Endothelial cell of umbilical vein (primary cell): ENCODE data around the gene TBC1D24. TPM values are rescaled to one million over a fixed set of nuclear protein-coding genes. Genes with fewer than 3 reads are reported as not detected.

ENCODE experiments used
- BruUV-seq: library from RNA; stranded (reverse); fragments of 400-500 nt; replicated peaks from 2 replicates; lab custom pipeline; 2021; lab: Mats Ljungman, UMichigan
- CTCF ChIA-PET: fragments of 300-600, 350-600 bp; sonication (Branson Sonifier 250); formaldehyde crosslinking; loops from one replicate; lab custom pipeline; 2021; ENCODE audit warnings: antibody characterized with exemption, inconsistent platforms; lab: Charles Lee
- POLR2A ChIA-PET: fragments of 300-600, 350-600 bp; sonication (Branson Sonifier 250); formaldehyde crosslinking; loops from one replicate; lab custom pipeline; 2021; ENCODE audit warnings: antibody characterized with exemption, inconsistent platforms; lab: Charles Lee
- DNase-seq: peaks from one replicate; pipeline ENCODE4 v3.0.0-alpha.2; 2011; ENCODE audit warnings: low read depth, low spot score
- FAIRE-seq: peaks from 2 replicates; lab custom pipeline; 2011; peaks lifted over from hg19 to GRCh38; lab: Jason Lieb, UNC
- H2AFZ ChIP-seq: 2 replicates; pipeline ENCODE4 v1.6.0; 2012; ENCODE audit warnings: low read depth, low read length, control low read depth, inconsistent platforms
- H3K27ac ChIP-seq: 2 replicates; pipeline ENCODE4 v1.5.1; 2011; ENCODE audit warnings: low read depth, mild to moderate bottlenecking, control low read depth, low read length, moderate library complexity; ENCODE audit not compliant: insufficient read depth
- H3K27me3 ChIP-seq, 2 experiments: 2 replicates each; pipeline versions ENCODE4 v1.6.0 to v1.6.1; 2011; ENCODE audit warnings: low read length in 2 of 2, mixed read lengths in 1 of 2; ENCODE audit not compliant: control insufficient read depth in 2 of 2, insufficient read depth in 2 of 2
- H3K36me3 ChIP-seq, 2 experiments: 2 replicates in 1 of 2; 3 replicates in 1 of 2; pipeline ENCODE4 v1.5.1; 2011; ENCODE audit warnings: low read length in 2 of 2, mild to moderate bottlenecking in 1 of 2, moderate library complexity in 1 of 2; ENCODE audit not compliant: control insufficient read depth in 2 of 2, insufficient read depth in 2 of 2; ENCODE audit errors: extremely low read depth in 1 of 2
- H3K4me1 ChIP-seq: 3 replicates; pipeline ENCODE4 v1.5.1; 2011; ENCODE audit warnings: mild to moderate bottlenecking, low read length; ENCODE audit not compliant: control insufficient read depth, insufficient read depth; ENCODE audit errors: extremely low read depth
- H3K4me2 ChIP-seq: 2 replicates; pipeline ENCODE4 v1.6.1; 2011; ENCODE audit warnings: low read length, control low read depth, mixed read lengths; ENCODE audit not compliant: insufficient read depth
- H3K4me3 ChIP-seq, 3 experiments: fragments of 200-600 bp in 1 of 3; sonication (generic), shearing (Covaris generic) in 1 of 3; replicated peaks in 1 of 3; 2 replicates each; pipeline ENCODE4 v1.5.1; 2011 to 2016; ENCODE audit warnings: control low read depth in 3 of 3, low read length in 3 of 3, mild to moderate bottlenecking in 2 of 3, inconsistent platforms in 1 of 3, low read depth in 1 of 3, moderate library complexity in 1 of 3; ENCODE audit not compliant: insufficient read depth in 1 of 3
- H3K79me2 ChIP-seq: 2 replicates; pipeline ENCODE4 v1.6.0; 2012; ENCODE audit warnings: low read length, inconsistent platforms; ENCODE audit not compliant: control insufficient read depth, insufficient read depth
- H3K9ac ChIP-seq: replicated peaks from 2 replicates; pipeline ENCODE3; 2011; ENCODE audit warnings: low read length, control low read depth; ENCODE audit not compliant: insufficient read depth; ENCODE audit errors: extremely low read depth
- H3K9me1 ChIP-seq: replicated peaks from 3 replicates; pipeline ENCODE4 v1.6.0; 2011; ENCODE audit warnings: mild to moderate bottlenecking, low read length; ENCODE audit not compliant: control insufficient read depth, insufficient read depth; ENCODE audit errors: extremely low read depth
- H3K9me3 ChIP-seq: replicated peaks from 2 replicates; pipeline ENCODE4 v1.5.1; 2012; ENCODE audit warnings: low read length, inconsistent platforms; ENCODE audit not compliant: control insufficient read depth, insufficient read depth
- H4K20me1 ChIP-seq: replicated peaks from 2 replicates; pipeline ENCODE3; 2011; ENCODE audit warnings: mild to moderate bottlenecking, low read length; ENCODE audit not compliant: control insufficient read depth, insufficient read depth; ENCODE audit errors: extremely low read depth
- CTCF ChIP-seq, 2 donors: IDR thresholded peaks; 1 replicate in 1 of 2; 2 replicates in 1 of 2; pipeline ENCODE4 v1.5.1; 2011; ENCODE audit warnings: low read length in 2 of 2, mild to moderate bottlenecking in 2 of 2, moderate library complexity in 2 of 2, control low read depth in 1 of 2, inconsistent platforms in 1 of 2, low read depth in 1 of 2; ENCODE audit not compliant: insufficient read depth in 1 of 2; ENCODE audit errors: extremely low read depth in 1 of 2
- EZH2 ChIP-seq: IDR thresholded peaks from 2 replicates; pipeline ENCODE4 v1.6.1; 2012; ENCODE audit warnings: borderline replicate concordance, low read depth, mild to moderate bottlenecking, moderate library complexity, low read length, inconsistent platforms; ENCODE audit not compliant: severe bottlenecking
- FOS ChIP-seq: IDR thresholded peaks from 2 replicates; pipeline ENCODE4 v1.6.1; 2011; ENCODE audit warnings: mild to moderate bottlenecking, low read length, moderate library complexity, borderline replicate concordance; ENCODE audit not compliant: insufficient read depth
- GATA2 ChIP-seq: IDR thresholded peaks from 2 replicates; pipeline ENCODE4 v1.7.0; 2011; ENCODE audit warnings: low read depth, mild to moderate bottlenecking, moderate library complexity, mixed read lengths, low read length; ENCODE audit not compliant: insufficient read length, insufficient read depth
- JUN ChIP-seq: IDR thresholded peaks from 2 replicates; pipeline ENCODE4 v1.6.1; 2011; ENCODE audit warnings: borderline replicate concordance, low read depth; ENCODE audit not compliant: insufficient read length, insufficient read depth
- MAX ChIP-seq: IDR thresholded peaks from 2 replicates; pipeline ENCODE4 v1.6.1; 2011; ENCODE audit not compliant: insufficient read depth, insufficient read length
- MYC ChIP-seq: IDR thresholded peaks from one replicate; pipeline ENCODE4 v1.6.1; 2011; ENCODE audit warnings: mild to moderate bottlenecking, low read depth, low read length
- POLR2A ChIP-seq: IDR thresholded peaks from 2 replicates; pipeline ENCODE4 v1.6.1; 2012; ENCODE audit warnings: low read depth, mild to moderate bottlenecking, control low read depth, low read length
- POLR2AphosphoS5 ChIP-seq: IDR thresholded peaks from 2 replicates; pipeline ENCODE4 v1.6.1; 2012; ENCODE audit warnings: low read depth, mild to moderate bottlenecking, control low read depth, low read length, moderate library complexity; ENCODE audit not compliant: insufficient read depth
- dilution Hi-C: fragments of 300-500 bp; cut with MboI; formaldehyde crosslinking; loops from one replicate; pipeline ENCODE4 v1.15.0; 2019; ENCODE audit warnings: low sequenced_read_pairs; ENCODE audit not compliant: extremely low pct_ligation_motif_present
- intact Hi-C: fragments of 100-400 bp; cut with micrococcal nuclease; formaldehyde crosslinking; loops from one replicate; pipeline ENCODE4 v1.10.0; 2022
- polyA plus RNA-seq, 4 experiments: library from polyadenylated mRNA; depleted of rRNA in 3 of 4; stranded (reverse) in 3 of 4; unstranded in 1 of 4; fragments of >200 nt; gene quantifications; 2 replicates each; pipeline versions ENCODE4 v1.2.1 to v1.2.3, GENCODE V29; 2011 to 2012; ENCODE audit warnings: missing spikeins in 1 of 4
- total RNA-seq: library from RNA; stranded (reverse); gene quantifications from 2 replicates; pipeline ENCODE4 v1.2.3, GENCODE V29; 2021

The TBC1D24 gene
- total and polyA plus RNA-seq, 2 donors (not counting 3 experiments of a cell fraction or from before 2014, with no cell fraction given): 8.1 to 22.8 TPM

- Histone ChIP-seq H3K79me2 (no peaks in the 10 kb centered on the region), H3K4me3 (no peak overlapping the region), H3K36me3 (no peaks in the 10 kb centered on the region), H4K20me1 (no peaks in the 10 kb centered on the region), H3K4me2 (no peak overlapping the region), H3K9me3 (no peaks in the 10 kb centered on the region), H3K9ac (no peak overlapping the region), H3K27ac (no peak overlapping the region), H3K9me1 (no peaks in the 10 kb centered on the region), H3K27me3 (no peaks in the 10 kb centered on the region), H2AFZ (no peak overlapping the region), H3K4me1 (no peaks in the 10 kb centered on the region)
- no peak for DNase-seq
- intact Hi-C loops: no loop called here
- CTCF ChIA-PET: no interaction called here
- no peak for FAIRE-seq
- dilution Hi-C loops: no loop called here
- POLR2A ChIA-PET: no interaction called here
- no TSS peak for BruUV-seq
- TF ChIP-seq CTCF (IDR thresholded peaks at IDR 0.05; ENCODE audit: extremely low read depth in 1 of 2, insufficient read depth in 1 of 2, low read depth in 1 of 2, low read length in 2 of 2): no peak
- no peak for TF ChIP-seq GATA2
- no peak for TF ChIP-seq POLR2A
- no peak for TF ChIP-seq POLR2AphosphoS5
Observed at GRCh38 chr16:2507052-2507659, 32.2 kb downstream of the TBC1D24 start.

- Histone ChIP-seq H3K4me1 (no peaks in the 10 kb centered on the region), H3K27me3 (no peaks in the 10 kb centered on the region), H3K36me3 (no peaks in the 10 kb centered on the region), H3K9me1 (no peaks in the 10 kb centered on the region), H4K20me1 (no peaks in the 10 kb centered on the region), H3K4me2 (no peak overlapping the region), H3K9me3 (no peaks in the 10 kb centered on the region), H3K79me2 (no peaks in the 10 kb centered on the region), H3K9ac (no peak overlapping the region), H3K4me3 (no peak overlapping the region), H2AFZ (no peak overlapping the region), H3K27ac (no peak overlapping the region)
- FAIRE-seq (no peak), DNase-seq (no peak)
- no TSS peak for BruUV-seq
- ChIA-PET CTCF (no interaction called here), POLR2A (no interaction called here)
- TF ChIP-seq POLR2A (no peak), MAX (no peak), EZH2 (no peak), MYC (no peak), JUN (no peak), FOS (no peak), GATA2 (no peak)
- intact Hi-C loops: no loop called here
- dilution Hi-C loops: no loop called here
Observed at GRCh38 chr16:2507665-2508064, 32.7 kb downstream of the TBC1D24 start.
